ENCODE measurements around the gene IGFBP7.

IGFBP7 gene

DNA sequence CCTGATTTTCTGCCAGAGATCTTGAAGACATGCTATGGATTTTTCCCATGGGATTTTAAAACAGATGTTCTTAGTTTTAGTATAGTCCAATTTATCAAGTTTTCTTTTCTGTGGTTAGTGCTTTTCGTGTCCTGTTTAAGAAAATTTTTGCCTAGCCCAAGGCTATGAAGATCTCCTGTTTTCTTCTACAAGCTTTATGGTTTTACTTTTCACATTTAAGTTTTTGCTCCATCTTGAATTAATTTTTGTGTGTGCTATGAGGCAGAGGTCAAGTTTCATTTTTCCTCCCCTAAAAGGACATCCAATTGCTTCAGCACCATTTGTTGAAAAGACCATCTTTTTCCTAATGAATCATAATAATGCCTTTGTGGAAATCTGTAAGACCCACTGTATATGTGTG lies 65.9 kb downstream of the IGFBP7 start:
- no peak for DNase-seq (ENCODE audit: low read depth in 2 of 2, low spot score in 1 of 2)

DNA sequence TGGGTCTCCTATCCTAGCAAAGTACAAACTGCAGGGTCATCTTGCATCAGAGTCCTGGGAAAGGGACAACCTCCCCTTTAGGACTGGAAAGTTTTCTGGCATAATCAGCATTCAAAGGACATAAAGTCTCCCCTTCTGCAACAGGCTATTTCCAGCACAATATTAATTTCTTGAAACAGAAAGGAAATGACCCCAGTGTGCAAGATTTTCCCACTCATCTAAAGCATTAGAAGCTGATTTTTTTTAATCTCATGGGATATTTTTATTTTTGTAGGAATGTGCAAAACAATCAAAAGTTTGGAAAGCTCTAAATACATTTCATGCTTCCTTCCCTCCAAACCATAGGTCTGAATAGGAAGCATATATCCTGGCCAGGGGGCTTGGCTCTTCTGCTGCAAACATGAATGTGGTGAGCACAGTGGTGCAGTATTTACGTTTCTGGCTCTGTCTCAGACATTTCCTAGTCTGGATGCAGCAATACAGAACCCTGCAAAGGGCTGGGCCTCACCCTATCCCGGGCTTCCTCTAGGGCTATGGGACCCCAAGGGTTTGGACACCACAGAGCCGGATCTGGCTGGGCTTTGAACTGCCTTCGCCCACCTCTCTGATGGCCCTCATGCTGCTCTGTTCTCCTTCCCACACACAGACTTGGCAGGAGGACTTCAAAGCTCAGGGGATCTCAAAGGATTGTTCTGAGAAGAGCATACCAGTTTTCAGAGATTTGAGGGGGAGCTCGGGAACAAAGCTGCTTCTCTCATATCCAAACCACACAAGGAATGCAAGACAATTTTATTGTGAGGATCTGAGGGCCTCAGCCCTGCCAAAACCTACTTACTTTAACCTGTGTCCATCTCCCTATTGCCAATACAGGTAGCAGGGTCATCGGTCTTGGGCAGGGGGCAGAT lies 66.6 kb downstream of the IGFBP7 start:
- DNase-seq (ENCODE audit: low read depth in 2 of 2, low spot score in 1 of 2), result no peak

DNA sequence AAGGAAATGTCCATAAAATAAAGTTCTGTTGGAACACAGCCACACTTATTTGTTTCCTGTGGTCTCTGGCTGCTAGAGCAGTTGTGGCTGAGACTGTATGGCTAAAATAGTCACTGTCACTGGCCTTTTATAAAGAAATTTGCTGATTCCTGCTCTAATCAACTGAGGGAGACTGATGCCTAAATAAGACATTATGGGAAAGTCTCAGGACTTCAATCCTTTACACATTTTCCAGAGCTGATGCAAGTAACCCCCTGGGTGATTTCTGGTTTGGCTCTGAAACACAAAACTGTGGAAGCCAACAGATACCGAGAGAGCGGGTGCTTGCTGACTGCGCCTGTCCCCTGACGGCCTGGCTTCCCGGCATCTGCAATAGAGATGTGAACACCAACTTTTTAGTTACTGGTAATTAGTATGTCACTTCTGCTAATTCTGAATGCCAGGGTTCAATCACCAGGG lies 67.4 kb downstream of the IGFBP7 start:
- no peak for DNase-seq (ENCODE audit: low read depth in 2 of 2, low spot score in 1 of 2)

DNA sequence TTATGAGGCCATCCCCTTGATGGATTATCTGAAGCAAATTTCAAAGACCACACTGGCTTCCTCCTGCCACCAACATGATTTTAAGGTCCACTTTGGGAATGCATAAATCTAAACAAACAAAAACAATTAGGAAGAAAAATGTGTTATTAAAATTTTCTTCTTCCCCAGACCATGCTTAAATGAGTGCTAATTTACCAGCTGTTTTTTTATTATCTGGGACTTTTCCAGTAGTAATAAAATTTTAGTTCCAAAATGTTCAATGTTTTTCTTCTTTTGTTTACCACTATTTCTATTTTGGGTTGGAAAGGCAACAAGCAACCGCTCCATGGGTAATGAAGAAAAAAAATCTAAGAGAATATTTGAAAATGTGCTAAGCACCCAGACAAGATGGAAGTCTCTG lies 69.2 kb downstream of the IGFBP7 start:
- DNase-seq (ENCODE audit: low read depth in 2 of 2, low spot score in 1 of 2), result no peak

DNA sequence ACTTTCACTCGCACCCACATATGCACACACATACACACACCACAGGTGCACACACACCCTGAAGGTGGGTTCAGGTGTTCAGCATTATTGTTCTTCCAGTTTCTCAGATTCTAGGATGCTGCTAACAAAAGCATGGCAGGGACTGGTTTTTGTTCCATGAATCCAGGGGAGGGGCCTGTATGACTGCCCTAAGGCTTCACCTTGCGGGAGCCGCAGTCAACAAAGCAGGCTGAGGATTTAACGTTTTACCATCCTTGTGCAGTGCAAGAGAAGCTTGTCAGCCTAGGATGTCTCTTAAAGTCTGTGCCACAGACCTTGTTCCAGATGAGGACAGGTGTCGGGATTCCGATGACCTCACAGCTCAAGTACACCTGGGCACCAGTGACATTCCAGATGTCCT lies 69.7 kb downstream of the IGFBP7 start:
- DNase-seq (ENCODE audit: low read depth in 2 of 2, low spot score in 1 of 2), result no peak

DNA sequence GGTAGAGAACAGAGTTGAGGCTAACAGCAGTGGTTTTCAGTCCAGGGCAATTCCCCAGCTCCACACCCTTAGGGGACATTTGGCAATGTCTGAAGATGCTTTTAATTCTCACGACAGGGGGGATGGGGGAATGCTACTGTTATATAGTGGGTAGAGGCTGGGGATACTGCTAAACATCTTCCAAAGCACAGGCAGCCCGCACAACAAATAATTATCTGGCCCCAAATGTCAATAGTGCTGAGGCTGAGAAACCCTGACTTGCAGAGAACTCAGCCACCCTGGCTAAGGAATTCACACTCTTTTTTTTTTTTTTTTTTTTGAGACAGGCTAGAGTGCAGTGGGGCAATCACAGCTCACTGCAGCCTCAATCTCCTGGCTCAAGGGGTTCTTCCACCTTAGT lies 70.8 kb downstream of the IGFBP7 start:
- DNase-seq (ENCODE audit: low read depth in 2 of 2, low spot score in 1 of 2), result no peak

DNA sequence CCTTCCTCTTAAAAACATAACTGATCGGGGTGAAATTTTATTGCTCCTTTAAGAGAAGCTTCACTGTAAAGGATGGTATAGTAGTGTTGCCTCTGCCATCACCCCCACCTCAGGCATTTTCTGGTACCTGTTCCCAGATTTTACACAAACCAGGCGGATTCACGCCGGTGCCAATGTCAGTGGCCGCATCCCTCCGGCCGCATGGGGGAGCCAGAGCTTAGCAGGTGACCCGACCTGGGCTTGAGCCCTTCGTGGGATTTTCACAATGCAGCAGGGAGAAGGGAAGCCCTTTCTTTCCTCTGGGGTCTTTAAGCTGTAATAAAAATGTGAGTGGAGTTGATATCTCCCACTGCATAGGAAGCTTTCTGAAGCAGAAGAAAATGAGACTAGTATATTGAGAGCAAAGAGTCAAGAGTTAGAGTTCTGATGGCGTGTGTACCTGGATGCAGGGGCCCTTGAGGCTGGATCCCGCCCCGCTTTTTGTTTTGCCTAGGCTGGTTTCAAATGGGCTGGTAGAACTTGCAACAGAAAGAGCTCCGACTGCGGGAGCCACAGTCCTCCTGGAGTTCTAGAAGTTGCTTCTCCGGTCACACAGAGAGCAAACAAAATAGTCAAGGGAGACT lies 72.1 kb downstream of the IGFBP7 start:
- DNase-seq (ENCODE audit: low read depth in 2 of 2, low spot score in 1 of 2), result no peak

DNA sequence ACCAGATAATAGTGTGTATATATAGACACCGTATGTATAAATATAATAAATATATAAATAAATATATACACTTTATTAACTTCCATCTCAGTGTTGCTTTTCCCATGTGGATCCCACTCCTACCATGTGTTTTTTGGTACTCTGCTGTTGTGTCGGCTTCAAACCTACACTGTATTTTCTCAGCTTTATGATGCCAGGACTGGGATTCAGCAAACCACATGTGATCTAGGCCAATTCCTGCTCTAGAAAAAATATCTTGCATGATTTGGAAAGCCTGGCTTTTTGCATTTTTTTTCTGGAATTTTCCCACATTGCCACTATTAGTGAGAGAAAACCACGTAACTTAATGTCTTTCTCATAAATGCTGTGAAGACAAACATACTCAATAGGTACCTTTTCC lies 75.7 kb downstream of the IGFBP7 start:
- DNase-seq (ENCODE audit: low read depth in 2 of 2, low spot score in 1 of 2), result no peak

DNA sequence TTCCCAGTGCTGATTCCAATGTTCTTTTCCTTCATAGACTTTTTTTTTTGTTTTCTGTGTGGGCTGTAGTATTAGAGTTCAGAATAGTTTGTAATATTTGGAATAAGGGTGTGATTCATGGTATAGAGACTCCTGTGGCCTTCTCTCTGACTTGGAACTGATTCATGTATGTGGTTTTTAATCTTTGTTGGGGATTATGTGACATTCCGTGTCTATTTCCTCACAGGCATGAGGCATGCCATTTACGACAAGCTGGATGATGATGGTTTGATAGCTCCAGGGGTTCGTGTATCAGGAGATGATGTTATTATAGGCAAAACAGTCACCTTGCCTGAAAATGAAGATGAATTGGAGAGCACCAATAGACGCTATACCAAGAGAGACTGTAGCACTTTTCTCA lies 87.1 kb downstream of the IGFBP7 start:
- DNase-seq (ENCODE audit: low read depth in 2 of 2, low spot score in 1 of 2), result no peak

DNA sequence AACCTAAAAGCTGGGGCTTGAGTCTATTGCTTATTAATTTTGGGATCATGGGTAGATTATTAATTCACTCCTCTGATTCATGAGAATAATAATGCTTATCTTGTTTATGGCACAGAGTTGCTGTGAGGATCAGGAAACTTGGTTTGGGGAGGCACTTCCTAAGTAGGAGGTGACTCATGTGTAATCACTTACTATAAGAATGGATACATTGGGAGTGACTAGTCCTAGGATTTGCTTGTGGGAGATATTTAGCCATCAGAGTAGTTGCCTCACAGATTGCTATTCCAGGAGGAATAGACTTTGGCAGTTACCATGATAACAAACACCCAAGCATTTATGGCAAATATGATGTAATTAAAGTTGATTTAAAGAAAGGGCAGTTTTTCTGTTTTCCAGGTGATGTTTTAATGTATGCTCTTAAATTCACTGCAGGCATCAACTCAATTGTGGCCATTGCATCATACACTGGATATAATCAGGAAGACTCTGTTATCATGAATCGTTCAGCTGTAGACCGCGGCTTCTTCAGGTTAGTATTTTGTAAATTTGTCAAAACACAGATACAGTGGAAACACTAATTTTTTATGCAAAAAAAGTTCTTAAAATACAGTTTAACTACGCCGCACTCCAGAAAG lies 89.6 kb downstream of the IGFBP7 start:
- DNase-seq (ENCODE audit: low read depth in 2 of 2, low spot score in 1 of 2), result no peak

DNA sequence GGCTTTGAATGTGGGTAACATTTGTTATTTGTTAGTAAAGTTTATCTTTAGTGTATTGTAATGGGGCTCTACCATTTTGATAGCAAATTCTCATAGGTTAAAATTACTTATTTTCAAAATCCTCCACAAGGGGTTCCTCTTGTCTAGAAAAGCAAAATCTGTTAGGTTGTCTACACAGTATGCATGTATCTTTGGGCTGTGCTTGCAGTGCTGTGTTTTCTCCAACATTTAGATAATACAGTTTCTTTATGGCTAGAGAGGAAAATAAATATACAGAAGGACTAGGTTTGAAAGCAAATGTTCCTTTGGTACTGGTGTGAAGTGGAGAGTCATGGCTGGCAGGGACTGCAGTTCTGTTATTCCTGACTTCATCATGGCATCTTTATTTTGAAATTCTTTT lies 91.2 kb downstream of the IGFBP7 start:
- DNase-seq (ENCODE audit: low read depth in 2 of 2, low spot score in 1 of 2), result no peak

DNA sequence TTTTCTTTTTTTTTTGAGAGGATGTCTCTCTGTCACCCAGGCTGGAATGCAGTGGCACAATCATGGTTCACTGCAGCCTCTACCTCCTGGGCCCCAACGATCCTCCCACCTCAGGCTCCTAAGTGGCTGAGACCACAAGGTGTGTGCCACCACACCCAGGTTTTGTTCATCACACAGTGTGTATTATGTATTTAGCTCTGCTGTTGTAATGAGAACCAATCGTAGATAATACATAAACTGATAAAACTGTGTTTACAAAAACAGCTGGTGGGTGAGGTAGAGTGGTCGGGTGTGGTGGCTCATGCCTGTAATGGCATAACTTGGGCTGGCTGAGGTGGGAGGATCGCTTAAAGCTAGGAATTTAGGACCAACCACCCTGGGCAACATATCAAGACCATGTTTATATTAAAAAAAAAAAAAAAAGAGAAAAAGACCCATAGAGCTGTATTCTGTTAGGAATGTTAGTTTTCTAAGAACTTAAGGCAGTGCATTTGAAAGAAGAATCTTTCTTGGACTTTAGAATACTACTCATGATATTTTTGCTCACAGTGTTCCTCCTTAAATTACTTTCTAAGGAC lies 96.6 kb downstream of the IGFBP7 start:
- no peak for DNase-seq (ENCODE audit: low read depth in 2 of 2, low spot score in 1 of 2)

DNA sequence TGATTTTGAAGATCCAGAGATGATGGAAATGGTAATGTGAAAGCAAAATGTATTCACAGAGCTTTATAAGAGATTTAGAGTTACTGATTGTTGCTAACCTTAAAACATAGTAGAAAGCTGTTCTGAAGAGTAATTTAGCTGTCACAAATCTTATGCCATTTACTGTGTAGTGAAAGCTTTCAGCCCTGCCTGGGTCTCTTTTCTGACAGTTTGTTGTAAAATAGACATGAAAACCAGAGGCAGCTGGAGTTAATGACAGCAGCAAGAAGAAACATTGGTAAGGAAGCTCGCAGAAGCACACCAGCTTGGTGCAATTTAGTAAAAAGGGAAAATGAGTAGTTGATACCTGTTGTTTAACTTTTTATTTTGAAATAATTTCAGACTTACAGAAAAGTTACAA lies 110.4 kb downstream of the IGFBP7 start:
- DNase-seq (ENCODE audit: low read depth in 2 of 2, low spot score in 1 of 2), result no peak

DNA sequence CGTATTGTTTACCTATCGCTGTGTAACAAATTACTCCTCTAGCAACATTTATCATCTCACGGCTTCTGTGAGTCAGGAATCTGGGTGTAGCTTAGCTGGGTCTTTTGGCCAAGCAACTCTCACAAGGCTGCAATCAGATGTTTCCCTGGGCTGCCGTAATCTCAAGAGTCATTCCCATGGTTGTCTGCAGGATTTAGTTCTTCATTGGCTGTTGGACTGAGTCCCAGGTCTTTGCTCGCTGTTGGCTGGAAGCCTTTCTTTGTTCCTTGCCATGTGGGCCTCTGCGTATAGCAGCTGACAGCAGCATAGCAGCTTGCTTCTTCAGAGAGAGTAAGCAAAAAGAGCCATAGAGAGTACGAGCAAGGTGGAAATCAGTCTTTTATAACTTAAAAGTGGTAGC lies 114.7 kb downstream of the IGFBP7 start:
- no peak for DNase-seq (ENCODE audit: low read depth in 2 of 2, low spot score in 1 of 2)

DNA sequence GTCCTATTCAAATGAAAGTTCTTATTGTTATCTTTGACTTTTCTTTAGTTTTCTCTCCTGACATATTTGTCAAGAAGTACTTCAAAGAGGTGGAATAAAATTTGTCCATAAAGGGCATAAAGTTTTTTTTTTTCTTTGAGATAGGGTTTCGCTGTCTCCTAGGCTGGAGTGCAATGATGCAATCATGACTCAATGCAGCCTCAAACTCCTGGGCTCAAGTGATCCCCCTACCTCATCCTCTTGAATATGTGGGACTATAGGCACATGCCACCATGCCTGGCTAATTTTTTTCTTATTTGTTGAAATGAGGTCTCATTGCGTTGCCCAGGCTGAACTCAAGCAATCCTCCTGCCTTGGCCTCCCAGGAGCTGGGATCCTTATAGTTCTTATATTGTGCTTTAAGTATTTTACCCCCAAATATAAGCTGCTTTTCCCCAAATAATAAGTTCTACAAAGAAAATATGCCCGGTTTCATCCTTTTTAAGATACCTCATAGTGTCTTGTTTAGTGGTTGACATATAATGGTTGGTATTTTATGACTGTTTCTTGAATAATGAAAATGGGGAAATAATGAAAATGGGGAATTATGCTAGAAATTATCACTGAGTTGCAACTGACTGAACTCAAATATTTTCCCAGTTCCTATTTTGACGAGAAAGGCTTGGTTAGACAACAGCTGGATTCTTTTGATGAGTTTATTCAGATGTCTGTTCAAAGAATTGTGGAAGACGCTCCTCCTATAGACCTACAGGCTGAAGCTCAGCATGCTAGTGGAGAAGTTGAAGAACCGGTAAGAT lies 119.9 kb downstream of the IGFBP7 start:
- DNase-seq (ENCODE audit: low read depth in 2 of 2, low spot score in 1 of 2), result no peak

DNA sequence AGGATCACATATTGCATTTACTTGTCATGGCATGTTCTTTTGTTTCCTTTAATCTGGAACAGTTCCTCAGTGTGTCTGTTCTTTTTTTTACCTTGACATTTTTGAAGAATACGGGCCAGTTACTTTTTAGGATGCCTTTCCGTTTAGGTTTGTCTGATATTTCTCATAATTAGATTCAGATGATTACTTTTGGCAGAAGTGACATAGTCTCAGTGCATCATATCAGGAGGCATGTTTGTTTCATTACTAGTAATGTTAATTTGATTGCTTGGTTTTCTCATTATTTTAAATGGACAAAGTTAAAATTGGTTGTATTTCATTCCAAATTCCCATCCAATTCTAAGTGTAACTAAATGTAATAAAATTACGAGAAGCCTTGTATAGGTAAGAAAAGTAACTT lies 123.2 kb downstream of the IGFBP7 start:
- DNase-seq (ENCODE audit: low read depth in 2 of 2, low spot score in 1 of 2), result no peak

DNA sequence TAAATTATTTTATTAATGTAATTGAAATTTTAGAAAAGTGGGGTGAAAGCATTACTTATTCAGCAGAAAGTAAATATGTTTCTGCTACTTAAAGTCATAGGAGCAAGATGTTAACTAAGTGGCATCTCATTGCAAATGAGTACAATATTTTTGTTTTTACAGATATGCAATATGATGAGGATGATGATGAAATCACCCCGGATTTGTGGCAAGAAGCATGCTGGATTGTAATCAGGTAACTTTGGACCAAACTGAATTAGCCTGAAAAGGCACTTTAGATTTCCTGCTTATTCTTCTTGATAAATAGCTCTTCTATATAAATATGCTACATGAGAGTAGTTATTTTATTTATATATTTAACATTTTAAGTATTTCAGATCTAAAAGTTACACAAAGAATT lies 124.0 kb downstream of the IGFBP7 start:
- no peak for DNase-seq (ENCODE audit: low read depth in 2 of 2, low spot score in 1 of 2)

DNA sequence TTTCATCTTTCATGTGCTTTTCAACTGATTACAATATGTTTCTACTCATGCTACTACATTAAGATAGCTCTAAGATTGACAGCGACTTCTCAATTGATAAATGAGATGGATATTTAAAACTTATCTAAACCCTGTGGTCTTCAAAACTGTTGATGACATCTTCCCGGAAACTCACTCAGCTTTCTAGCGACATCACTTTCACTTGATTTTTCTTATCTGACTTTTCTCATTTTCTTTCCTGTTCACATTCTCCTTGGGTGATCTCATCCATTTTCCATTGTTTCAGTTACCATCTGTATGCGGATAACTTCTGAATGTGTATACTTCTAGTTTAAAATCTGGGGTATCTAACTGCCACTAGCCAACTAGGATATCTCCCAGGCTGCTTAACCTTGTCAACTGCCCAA lies 128.4 kb downstream of the IGFBP7 start:
- DNase-seq (ENCODE audit: low read depth in 2 of 2, low spot score in 1 of 2), result no peak

Data from stimulated activated CD8-positive, alpha-beta memory T cell treated with anti-CD3 and anti-CD28 coated beads, Interleukin-4, amount 100 ng/mL, for 1 hour (primary cell).